ENCODE data around the gene EXOG.

The EXOG gene

GRCh38 chr3:38510631-38511030, 14.5 kb downstream of the EXOG start:
- DNase-seq (ENCODE audit: low read depth, low spot score), result no peak

- no peak for DNase-seq (ENCODE audit: low read depth, low spot score)
Observed at GRCh38 chr3:38511546-38511945, 15.4 kb downstream of the EXOG start.

DNA sequence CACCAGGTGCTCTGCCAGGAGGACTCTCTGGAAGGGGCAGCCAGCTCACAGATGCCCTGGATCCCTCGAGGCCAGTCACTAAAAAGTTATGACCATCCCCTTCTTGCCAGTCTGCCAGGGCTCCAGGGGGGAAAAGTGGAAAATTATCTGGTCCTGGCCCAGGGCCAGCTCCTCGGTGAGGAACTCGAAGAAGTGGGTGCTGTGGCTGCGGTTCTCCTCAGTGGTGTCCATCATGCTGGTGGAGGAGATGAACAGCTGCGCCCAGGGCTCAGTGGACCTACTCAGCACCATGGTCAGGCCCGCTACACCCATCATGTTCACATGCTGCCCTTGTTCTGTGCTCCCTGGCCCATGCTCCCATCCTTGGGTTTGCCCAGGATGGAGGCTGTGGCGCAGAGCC, 19.2 kb downstream of the EXOG start:
- DNase-seq (ENCODE audit: low read depth, low spot score), result no peak

GRCh38 chr3:38516669-38517068, 20.5 kb downstream of the EXOG start:
- no peak for DNase-seq (ENCODE audit: low read depth, low spot score)

DNA sequence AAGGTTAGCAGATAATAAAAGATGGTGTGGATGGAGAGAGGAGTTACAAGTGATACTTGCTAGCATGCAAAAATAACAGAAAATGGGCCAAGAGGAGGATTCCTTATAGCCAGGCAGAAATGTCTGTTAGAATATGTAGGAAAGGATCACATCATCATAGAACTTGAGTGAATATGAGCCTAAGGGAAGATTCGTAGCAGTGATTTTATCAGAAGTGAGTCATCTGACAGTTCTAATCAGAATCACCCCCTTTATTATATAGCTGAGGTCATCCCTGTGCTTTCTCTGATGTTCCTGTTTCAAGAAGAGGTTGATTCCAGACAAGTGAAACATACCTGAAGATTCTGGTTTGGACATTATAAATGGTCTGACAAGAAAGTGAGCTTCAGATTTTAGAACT, 22.9 kb downstream of the EXOG start:
- DNase-seq (ENCODE audit: low read depth, low spot score), result no peak

- no peak for DNase-seq (ENCODE audit: low read depth, low spot score)
Observed at GRCh38 chr3:38519651-38520050, 23.5 kb downstream of the EXOG start.

DNA sequence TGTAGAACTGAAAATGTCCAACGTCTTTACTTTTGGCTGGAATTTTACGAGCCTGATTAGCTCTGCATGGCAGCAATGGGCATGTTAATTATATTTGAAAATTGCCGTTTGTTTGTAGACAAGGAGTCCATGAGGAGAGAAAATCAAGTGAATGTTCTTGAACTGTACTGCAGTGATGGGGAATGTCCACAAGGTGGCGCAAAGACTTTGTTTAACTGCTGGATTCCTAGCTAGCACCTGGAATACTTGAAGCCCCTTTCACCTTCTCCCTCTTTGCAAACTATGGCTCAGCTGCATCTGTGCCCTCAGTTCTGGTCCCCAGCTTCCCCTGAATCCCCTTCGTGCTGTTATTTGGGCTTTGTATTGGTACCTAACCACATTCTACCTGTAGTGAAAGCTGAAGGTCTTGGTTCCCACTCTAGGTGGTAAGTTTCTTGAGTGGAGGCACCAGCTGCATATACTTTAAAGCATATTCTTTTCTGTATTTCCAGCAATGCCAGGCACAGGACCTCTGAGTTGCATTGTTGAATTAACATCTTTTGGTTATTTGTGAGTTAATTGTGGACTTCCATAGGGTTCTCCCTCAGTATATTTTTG, 25.3 kb downstream of the EXOG start:
- peak; percentile 50 for DNase-seq (ENCODE audit: low read depth, low spot score)

DNA sequence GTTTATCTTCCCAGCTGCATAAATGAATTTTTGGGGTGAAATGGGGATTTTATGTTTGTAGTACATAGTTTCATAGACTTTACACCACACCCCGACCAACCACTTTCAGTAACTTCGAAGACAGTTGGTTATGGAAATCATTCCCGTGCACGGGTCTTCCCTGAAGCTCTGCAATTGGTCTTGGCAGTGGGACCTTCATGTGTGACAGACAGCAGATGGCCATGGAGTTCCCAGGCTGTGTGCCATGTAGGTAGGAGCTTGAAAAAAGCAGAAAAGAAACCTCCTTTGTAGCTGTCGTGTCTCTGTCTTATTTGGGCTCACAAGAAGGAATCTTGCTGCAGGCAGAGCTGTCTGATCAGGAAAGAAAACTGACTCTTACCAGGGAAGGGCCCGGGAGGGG, 25.9 kb downstream of the EXOG start:
- DNase-seq (ENCODE audit: low read depth, low spot score), result no peak

GRCh38 chr3:38524141-38524739, 28.1 kb downstream of the EXOG start:
- DNase-seq (ENCODE audit: low read depth, low spot score), result no peak

GRCh38 chr3:38526792-38527191, 30.7 kb downstream of the EXOG start:
- DNase-seq (ENCODE audit: low read depth, low spot score), result no peak

DNA sequence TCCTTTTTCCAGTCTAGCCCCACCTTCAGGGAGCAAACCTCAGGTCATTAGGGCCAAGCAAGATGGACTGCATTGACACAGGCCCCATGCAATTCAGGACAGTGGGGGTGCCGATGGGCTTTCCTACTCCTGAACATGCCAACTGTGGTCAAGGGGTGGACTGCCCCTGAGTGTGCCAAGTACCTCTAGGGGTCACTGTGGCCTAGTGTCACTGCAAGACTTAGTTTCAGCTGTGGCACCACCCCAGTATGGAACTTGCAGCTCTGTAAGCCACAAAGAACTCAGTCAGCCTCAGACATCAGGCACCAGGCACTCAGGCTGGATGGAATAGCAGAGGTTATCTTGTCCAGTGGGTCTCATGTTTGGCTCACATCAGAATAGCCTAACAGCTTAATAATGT, 32.3 kb downstream of the EXOG start:
- DNase-seq (ENCODE audit: low read depth, low spot score), result no peak

DNA sequence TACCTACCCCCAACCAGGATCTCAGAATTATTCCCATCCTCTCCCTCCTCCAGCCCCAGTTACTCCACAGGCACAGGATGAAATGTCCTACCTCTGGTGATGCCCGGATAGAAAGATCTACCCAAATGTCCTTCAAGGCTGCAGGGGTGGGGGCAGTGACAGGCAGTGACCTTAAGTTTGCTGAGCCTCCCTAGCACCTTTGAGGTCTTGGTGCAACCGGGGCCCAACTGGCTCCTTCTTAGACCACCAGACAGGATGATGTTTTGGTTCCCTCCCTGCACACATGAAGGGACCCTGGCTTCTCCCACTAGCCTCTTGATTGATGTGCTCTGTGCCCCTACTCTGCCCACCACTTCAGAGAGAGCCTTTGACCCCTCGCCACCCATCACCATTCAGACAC, 36.4 kb downstream of the EXOG start:
- no peak for DNase-seq (ENCODE audit: low read depth, low spot score)

GRCh38 chr3:38533285-38533976, 37.3 kb downstream of the EXOG start:
- no peak for DNase-seq (ENCODE audit: low read depth, low spot score)

- DNase-seq (ENCODE audit: low read depth, low spot score), result no peak
Observed at GRCh38 chr3:38534180-38534579, 38.0 kb downstream of the EXOG start.

GRCh38 chr3:38534604-38535003, 38.5 kb downstream of the EXOG start:
- DNase-seq (ENCODE audit: low read depth, low spot score), result no peak

- no peak for DNase-seq (ENCODE audit: low read depth, low spot score)
Observed at GRCh38 chr3:38536671-38537070, 40.5 kb downstream of the EXOG start.

DNA sequence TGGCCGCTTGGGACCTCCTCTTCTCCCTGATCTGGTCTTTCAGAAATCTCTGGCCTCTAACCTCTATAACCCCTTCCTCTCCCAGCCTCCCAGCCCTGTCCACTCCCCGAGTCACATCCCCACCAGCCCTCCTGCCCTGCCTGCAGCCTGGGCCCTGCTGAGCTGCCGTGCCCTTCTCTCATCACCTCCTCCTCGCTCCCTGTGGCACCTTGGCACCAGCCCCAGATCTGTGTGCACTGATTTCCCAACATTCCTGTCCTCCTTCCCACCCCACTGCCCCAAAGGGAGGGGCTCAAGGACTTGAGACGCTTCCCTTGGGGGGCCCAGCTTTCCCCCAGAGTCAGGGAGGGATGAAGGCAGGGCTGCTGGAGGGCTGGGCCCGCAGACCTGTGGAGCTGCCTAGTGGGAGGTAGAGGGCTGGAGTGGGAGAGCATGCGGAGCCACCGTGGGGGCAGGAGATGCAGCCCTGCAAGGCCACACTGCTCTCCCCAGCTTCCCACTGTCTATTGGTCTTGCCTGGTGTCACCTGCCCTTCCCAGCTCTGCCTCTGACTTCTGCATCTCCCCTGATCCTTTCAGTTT, 42.7 kb downstream of the EXOG start:
- DNase-seq (ENCODE audit: low read depth, low spot score), result no peak

DNA sequence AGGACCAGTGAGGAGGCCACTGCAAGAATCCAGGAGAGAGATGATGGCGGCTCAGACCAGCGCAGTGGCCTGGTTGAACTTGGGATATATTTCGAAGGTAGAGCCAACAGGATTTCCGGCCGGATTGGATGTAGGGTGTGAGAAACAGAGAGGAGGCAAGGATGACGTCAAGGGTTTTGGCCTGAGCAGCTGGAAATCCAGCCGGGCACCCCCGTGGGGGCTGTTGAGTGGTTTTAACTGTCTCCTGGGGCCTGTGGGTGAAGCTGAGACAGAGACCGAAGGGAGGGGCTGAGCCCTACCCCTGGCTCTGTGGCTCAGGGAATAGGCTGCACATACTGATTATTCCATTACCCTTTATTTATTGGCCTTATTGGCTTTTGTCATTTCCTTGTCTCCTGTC, 45.7 kb downstream of the EXOG start:
- DNase-seq (ENCODE audit: low read depth, low spot score), result no peak

DNA sequence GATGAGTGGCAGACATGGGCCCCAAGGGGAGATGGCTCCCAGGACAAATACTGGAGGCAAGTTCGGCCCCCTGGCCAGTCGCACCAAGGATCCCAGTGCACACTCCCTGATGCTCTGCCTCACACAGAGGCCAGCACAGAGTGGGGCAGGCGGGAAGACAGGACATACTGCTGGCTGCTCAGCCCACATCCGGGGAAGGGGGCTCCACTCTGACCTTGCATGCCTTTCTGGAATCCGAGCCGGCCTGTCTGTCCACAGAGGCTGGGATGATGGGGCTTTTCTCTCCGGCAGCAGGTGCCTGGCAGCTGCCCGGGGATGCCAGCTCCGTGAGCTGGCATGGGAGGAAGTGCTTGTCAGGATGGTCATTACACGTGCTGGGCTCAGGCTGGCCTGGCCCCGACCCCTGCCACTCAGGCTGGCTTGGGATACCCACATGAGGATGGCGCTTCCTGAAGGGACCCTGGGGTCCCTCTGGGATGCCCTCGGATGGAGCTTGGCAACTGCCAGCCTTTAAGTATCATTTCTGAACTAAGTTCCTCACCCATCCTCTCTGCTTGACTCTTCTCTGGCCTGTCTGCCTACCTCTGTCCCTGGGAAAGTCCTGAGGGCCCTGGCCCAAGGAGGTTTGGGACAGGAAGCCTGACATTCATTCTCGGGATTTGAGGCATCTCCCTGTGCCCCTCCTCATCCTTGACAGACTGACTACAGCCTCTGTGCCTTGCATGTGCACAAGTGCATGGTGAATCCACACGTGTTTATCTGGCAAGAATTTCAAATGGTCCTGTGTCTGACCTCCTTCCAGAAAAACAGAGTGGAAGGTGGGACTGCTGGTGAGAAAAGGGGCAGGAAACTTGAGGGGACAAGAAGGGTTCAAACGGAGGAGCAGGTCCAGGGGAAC, 46.5 kb downstream of the EXOG start:
- no peak for DNase-seq (ENCODE audit: low read depth, low spot score)

DNA sequence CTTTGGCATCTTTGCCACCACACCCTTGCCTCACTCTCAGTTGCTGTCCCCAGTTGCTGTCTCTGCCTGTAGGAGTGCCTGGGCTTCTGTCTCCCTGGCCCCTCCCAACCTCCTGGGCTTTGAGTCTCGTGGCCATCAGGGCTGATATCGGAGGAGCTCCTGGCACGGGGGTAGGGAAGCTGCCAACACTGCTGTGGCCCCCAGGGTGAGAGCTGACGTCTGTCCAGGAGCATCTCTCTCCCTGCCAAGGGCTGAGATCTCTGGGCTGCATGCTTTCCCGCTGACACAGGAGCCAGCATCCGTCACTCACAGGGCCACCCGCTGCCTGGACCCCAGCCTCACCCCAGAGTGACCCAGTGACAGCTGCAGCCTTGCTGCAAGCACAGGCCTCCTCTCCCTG, 47.4 kb downstream of the EXOG start:
- no peak for DNase-seq (ENCODE audit: low read depth, low spot score)

DNA sequence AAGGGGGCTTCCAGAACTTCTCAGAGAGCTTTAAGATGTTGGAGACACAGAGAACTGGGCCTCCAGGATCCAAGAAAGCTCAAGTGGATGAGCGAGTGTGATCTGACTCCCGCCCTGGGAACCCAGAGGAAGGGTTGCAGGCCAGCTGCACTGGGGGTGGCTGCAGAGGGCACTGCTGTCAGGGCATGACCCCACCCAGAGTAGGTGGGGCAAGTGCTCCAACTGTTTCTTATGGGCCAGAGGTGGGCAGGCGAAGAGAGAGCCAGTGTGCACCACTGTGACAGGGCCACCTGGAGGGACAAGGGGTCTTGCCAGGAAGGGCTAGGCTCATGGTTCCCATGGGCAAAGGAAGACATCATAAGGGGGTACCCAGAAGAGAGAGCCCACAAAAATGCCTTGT, 48.8 kb downstream of the EXOG start:
- DNase-seq (ENCODE audit: low read depth, low spot score), result no peak

DNA sequence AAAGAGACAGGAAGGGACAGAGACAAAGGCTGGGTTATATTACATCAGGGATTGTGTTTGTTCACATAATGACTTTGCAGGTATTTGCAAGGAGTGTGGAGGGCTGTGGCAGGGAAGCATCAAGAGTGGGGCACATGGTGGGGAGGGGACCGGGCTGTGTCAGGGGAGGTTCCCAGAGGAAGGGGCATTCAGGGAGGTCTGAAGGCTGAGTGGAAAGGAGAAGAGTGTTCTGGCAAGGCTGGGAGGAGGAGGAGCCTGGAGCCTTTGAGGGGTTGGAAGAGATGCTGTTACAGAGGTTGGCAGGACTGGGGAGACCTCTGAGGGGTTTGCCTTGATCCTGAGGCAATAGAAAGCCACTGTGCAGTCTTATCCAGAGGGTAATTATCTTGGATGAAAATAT, 49.4 kb downstream of the EXOG start:
- DNase-seq (ENCODE audit: low read depth, low spot score), result no peak

Data from smooth muscle cell of the brain vasculature (primary cell).